Upper lobe of right lung (tissue), 1 donor: ENCODE data around the gene PRKCE. TPM values are rescaled to one million over a fixed set of nuclear protein-coding genes. Genes with fewer than 3 reads are reported as not detected.

Source experiments
- ATAC-seq: fragments of 200-7000 bp; cut with Tn5 transposase; one replicate; pipeline ENCODE4 v1.9.1; 2020; ENCODE audit warnings: mild to moderate bottlenecking, moderate library complexity
- DNase-seq: peaks from one replicate; pipeline ENCODE4 v3.0.0-alpha.2; 2020
- H3K27ac ChIP-seq: fragments of 200-600 bp; one replicate; pipeline ENCODE4 v1.8.0; 2022
- H3K27me3 ChIP-seq: fragments of 200-600 bp; one replicate; pipeline ENCODE4 v1.8.0; 2022; ENCODE audit warnings: mild to moderate bottlenecking
- H3K36me3 ChIP-seq: fragments of 200-600 bp; one replicate; pipeline ENCODE4 v1.8.0; 2022
- H3K4me1 ChIP-seq: fragments of 200-600 bp; one replicate; pipeline ENCODE4 v1.8.0; 2022
- H3K4me3 ChIP-seq: fragments of 200-600 bp; one replicate; pipeline ENCODE4 v1.8.0; 2022; ENCODE audit warnings: mild to moderate bottlenecking
- H3K9me3 ChIP-seq: fragments of 200-600 bp; one replicate; pipeline ENCODE4 v1.8.0; 2022
- CTCF ChIP-seq: fragments of 200-600 bp; IDR thresholded peaks from one replicate; pipeline ENCODE4 v1.8.0; 2022; ENCODE audit warnings: antibody characterized with exemption
- intact Hi-C: fragments of 100-400 bp; cut with DNase I; formaldehyde crosslinking; loops from one replicate; pipeline ENCODE4 v1.11.0; 2022
- total RNA-seq: library from RNA; stranded (reverse); fragmentation: NEBNext Ultra II Directional; extraction: Animal tissue kit (Norgen Biotek cat#: 25700); gene quantifications from one replicate; pipeline ENCODE4 v1.2.1, GENCODE V29; 2021
- donor health status: DM: no; HTN: yes; CAD: no; lungs with severe emphysema.

PRKCE gene
- total RNA-seq, 1 donor from 2014 or later: 65.6 TPM

GRCh38 chr2:45649462-45649857 is 2.0 kb upstream of the PRKCE start:
- DNase-seq: no peak
- no peaks in the 10 kb centered on the region for H3K27me3 ChIP-seq
- no peak for TF ChIP-seq CTCF
- H3K9me3 ChIP-seq: no peaks in the 10 kb centered on the region
- intact Hi-C loops: no loop called here
- no peaks in the 10 kb centered on the region for H3K36me3 ChIP-seq
- peaks cover 26% of the 10 kb centered on the region for H3K4me1 ChIP-seq
- ATAC-seq: no peak
- H3K27ac ChIP-seq: peak overlapping the region; percentile 96
- H3K4me3 ChIP-seq: peak overlapping the region; percentile 92

- H3K4me3 ChIP-seq: peak overlapping the region; percentile 92
- DNase-seq: peak; percentile 91
- H3K27me3 ChIP-seq: no peaks in the 10 kb centered on the region
- no peaks in the 10 kb centered on the region for H3K36me3 ChIP-seq
- no peak for TF ChIP-seq CTCF
- peak; percentile 69 for ATAC-seq
- H3K27ac ChIP-seq: peak overlapping the region; percentile 96
- H3K9me3 ChIP-seq: no peaks in the 10 kb centered on the region
- intact Hi-C loops: loop anchor here (10.0 kb wide), 1 partner anchor 125 kb away; no protein-coding TSS in a partner anchor
- H3K4me1 ChIP-seq: peaks cover 26% of the 10 kb centered on the region
These were observed 1.3 kb upstream of the PRKCE start for GRCh38 chr2:45649858-45650811.

- intact Hi-C loops: loop anchor here (10.0 kb wide), 1 partner anchor 124 kb away; no protein-coding TSS in a partner anchor
These were observed 542 bp upstream of the PRKCE start for GRCh38 chr2:45650851-45651414.

GRCh38 chr2:45652090-45653031 is 886 bp downstream of the PRKCE start:
- ATAC-seq: peak; percentile 9
- Histone ChIP-seq H3K27me3 (no peaks in the 10 kb centered on the region), H3K9me3 (no peaks in the 10 kb centered on the region), H3K4me3 (peak overlapping the region; percentile 92), H3K4me1 (peaks cover 26% of the 10 kb centered on the region), H3K27ac (peak overlapping the region; percentile 96), H3K36me3 (no peaks in the 10 kb centered on the region)
- no peak for TF ChIP-seq CTCF
- peak; percentile 80 for DNase-seq
- intact Hi-C loops: loop anchor here (10.0 kb wide), 1 partner anchor 122 kb away; no protein-coding TSS in a partner anchor

More at GRCh38 chr2:45650851-45651414, 542 bp upstream of the PRKCE start:
- peak; percentile 33 for TF ChIP-seq CTCF
- ATAC-seq: peak; percentile 91
- DNase-seq: peak; percentile 95
- no peaks in the 10 kb centered on the region for H3K27me3 ChIP-seq
- H3K4me1 ChIP-seq: peaks cover 26% of the 10 kb centered on the region
- H3K9me3 ChIP-seq: no peaks in the 10 kb centered on the region
- H3K36me3 ChIP-seq: no peaks in the 10 kb centered on the region
- peak overlapping the region; percentile 92 for H3K4me3 ChIP-seq
- peak overlapping the region; percentile 96 for H3K27ac ChIP-seq
